ENCODE measurements around the gene PER1. TPM values are rescaled to one million over a fixed set of nuclear protein-coding genes. Genes with fewer than 3 reads are reported as not detected.

PER1 gene
- total and polyA plus RNA-seq, 2 of the 13 experiments (the other 11 are each of a cell fraction or from before 2014, with no cell fraction given) = 2.6 to 3.6 TPM

DNA sequence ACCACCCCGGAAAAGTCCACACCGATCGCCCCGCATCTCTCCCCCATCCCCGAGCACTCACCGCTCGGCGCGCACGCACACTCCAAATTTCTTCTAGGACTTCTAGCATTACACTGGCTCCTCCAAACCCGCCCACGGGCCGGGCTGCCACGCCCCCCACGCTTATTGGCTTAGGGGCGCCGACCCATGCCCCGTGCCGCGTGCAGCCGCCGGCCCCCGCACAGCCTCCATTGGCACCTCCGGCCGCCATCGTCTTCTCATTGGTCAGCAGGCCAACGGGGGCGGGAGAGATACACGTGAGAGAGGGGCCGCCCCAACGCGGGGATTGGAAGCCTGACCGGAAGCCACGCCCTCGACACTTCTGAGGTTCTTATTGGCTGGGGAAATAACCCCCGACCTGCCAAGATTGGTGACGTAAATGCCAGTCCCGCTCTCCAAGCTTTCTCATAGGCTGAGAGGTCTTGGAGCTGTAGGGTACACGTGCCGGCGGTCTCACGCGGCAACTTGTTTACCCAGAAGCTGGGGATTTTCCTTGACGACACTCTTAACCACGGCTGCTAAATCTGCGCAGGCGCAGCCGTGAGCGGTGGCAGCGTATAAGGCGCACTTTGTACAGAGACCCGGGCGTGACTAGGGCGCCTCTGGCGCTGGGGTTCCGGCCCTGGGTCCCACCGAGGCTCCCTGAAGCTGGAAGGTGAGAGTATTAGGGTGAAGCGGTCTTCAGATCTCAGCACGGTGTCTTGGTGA lies 4.2 kb upstream of the PER1 start (continued):
- TF ChIP-seq NFIC (IDR thresholded peaks at IDR 0.05; ENCODE audit: low read length) (peak; percentile 47; the same call in 1 of the 2 replicates), SUZ12 (IDR thresholded peaks at IDR 0.05; ENCODE audit: low read depth, low read length) (no peak), CHCHD3 (CRISPR knock-in tag; IDR thresholded peaks at IDR 0.05) (no peak), POLR2A (IDR thresholded peaks at IDR 0.05; ENCODE audit: insufficient read depth in 1 of 2, low read depth in 2 of 2, low read length in 2 of 2) (peak; percentile 63 to 70), CREB1 (IDR thresholded peaks at IDR 0.05) (peak; percentile 92), CREB1 (CRISPR knock-in tag; IDR thresholded peaks at IDR 0.05) (peak; percentile 93), MTF2 (CRISPR knock-in tag; IDR thresholded peaks at IDR 0.05; ENCODE audit: borderline replicate concordance) (peak; percentile 74; the same call in 1 of the 2 replicates), ATRX (CRISPR knock-in tag; IDR thresholded peaks at IDR 0.05; ENCODE audit: borderline replicate concordance) (no peak), NFRKB (IDR thresholded peaks at IDR 0.05) (no peak), SIN3A (IDR thresholded peaks at IDR 0.05; ENCODE audit: borderline replicate concordance, low read depth, low read length) (peak; percentile 68; the same call in 1 of the 2 replicates), FOXA1 (IDR thresholded peaks at IDR 0.05) (peak; percentile 60), FOXA1 (CRISPR knock-in tag; IDR thresholded peaks at IDR 0.05) (peak; percentile 85), ZNF678 (CRISPR knock-in tag; IDR thresholded peaks at IDR 0.05) (no peak), SCMH1 (CRISPR knock-in tag; IDR thresholded peaks at IDR 0.05; ENCODE audit: borderline replicate concordance) (no peak), PHF8 (CRISPR knock-in tag; IDR thresholded peaks at IDR 0.05) (peak; percentile 51; the same call in 1 of the 2 replicates), ZBTB7A (CRISPR knock-in tag; IDR thresholded peaks at IDR 0.05) (0 out of 2 replicates have a peak, but pooled peaks have one; percentile 20), ZNF34 (CRISPR knock-in tag; IDR thresholded peaks at IDR 0.05; ENCODE audit: borderline replicate concordance) (no peak), MBNL3 (CRISPR knock-in tag; conservative IDR thresholded peaks at IDR 0.05) (no peak), PHF5A (CRISPR knock-in tag; IDR thresholded peaks at IDR 0.05; ENCODE audit: low read depth, unreplicated experiment) (peak; percentile 40), ELF3 (CRISPR knock-in tag; IDR thresholded peaks at IDR 0.05) (no peak)
- TF ChIP-seq, protein P1, sequence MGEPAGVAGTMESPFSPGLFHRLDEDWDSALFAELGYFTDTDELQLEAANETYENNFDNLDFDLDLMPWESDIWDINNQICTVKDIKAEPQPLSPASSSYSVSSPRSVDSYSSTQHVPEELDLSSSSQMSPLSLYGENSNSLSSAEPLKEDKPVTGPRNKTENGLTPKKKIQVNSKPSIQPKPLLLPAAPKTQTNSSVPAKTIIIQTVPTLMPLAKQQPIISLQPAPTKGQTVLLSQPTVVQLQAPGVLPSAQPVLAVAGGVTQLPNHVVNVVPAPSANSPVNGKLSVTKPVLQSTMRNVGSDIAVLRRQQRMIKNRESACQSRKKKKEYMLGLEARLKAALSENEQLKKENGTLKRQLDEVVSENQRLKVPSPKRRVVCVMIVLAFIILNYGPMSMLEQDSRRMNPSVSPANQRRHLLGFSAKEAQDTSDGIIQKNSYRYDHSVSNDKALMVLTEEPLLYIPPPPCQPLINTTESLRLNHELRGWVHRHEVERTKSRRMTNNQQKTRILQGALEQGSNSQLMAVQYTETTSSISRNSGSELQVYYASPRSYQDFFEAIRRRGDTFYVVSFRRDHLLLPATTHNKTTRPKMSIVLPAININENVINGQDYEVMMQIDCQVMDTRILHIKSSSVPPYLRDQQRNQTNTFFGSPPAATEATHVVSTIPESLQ (CRISPR knock-in tag; conservative IDR thresholded peaks at IDR 0.05) = no peak
- TF ChIP-seq, protein P2, sequence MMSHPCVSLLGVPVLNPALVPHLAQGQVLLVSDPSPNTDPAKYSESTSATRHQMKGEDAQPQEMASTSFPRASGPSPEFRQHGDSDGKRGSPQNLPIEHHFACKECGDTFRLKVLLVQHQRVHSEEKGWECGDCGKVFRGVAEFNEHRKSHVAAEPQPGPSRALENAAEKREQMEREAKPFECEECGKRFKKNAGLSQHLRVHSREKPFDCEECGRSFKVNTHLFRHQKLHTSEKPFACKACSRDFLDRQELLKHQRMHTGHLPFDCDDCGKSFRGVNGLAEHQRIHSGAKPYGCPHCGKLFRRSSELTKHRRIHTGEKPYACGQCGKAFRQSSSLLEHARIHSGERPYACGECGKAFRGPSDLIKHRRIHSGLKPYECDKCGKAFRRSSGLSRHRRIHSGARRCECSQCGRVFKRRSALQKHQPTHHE (CRISPR knock-in tag; IDR thresholded peaks at IDR 0.05; ENCODE audit: borderline replicate concordance) = no peak
- TF ChIP-seq, protein P3, sequence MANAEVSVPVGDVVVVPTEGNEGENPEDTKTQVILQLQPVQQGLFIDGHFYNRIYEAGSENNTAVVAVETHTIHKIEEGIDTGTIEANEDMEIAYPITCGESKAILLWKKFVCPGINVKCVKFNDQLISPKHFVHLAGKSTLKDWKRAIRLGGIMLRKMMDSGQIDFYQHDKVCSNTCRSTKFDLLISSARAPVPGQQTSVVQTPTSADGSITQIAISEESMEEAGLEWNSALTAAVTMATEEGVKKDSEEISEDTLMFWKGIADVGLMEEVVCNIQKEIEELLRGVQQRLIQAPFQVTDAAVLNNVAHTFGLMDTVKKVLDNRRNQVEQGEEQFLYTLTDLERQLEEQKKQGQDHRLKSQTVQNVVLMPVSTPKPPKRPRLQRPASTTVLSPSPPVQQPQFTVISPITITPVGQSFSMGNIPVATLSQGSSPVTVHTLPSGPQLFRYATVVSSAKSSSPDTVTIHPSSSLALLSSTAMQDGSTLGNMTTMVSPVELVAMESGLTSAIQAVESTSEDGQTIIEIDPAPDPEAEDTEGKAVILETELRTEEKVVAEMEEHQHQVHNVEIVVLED (CRISPR knock-in tag; IDR thresholded peaks at IDR 0.05; ENCODE audit: borderline replicate concordance) = peak; percentile 42; the same call in 1 of the 2 replicates
- TF ChIP-seq, protein P4, sequence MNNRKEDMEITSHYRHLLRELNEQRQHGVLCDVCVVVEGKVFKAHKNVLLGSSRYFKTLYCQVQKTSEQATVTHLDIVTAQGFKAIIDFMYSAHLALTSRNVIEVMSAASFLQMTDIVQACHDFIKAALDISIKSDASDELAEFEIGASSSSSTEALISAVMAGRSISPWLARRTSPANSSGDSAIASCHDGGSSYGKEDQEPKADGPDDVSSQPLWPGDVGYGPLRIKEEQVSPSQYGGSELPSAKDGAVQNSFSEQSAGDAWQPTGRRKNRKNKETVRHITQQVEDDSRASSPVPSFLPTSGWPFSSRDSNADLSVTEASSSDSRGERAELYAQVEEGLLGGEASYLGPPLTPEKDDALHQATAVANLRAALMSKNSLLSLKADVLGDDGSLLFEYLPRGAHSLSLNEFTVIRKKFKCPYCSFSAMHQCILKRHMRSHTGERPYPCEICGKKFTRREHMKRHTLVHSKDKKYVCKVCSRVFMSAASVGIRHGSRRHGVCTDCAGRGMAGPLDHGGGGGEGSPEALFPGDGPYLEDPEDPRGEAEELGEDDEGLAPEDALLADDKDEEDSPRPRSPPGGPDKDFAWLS (CRISPR knock-in tag; IDR thresholded peaks at IDR 0.05; ENCODE audit: borderline replicate concordance) = no peak

Data from HepG2 (cell line).